Stimulated activated CD8-positive, alpha-beta memory T cell treated with anti-CD3 and anti-CD28 coated beads, Interleukin-7, amount 100 ng/mL, for 1 hour (primary cell): ENCODE data around the gene TCOF1.

Experiments
- DNase-seq, 2 donors: peaks; one replicate each; pipeline ENCODE4 v3.0.0-alpha.2; 2020; ENCODE audit warnings: low read depth in 2 of 2

TCOF1 gene

DNA sequence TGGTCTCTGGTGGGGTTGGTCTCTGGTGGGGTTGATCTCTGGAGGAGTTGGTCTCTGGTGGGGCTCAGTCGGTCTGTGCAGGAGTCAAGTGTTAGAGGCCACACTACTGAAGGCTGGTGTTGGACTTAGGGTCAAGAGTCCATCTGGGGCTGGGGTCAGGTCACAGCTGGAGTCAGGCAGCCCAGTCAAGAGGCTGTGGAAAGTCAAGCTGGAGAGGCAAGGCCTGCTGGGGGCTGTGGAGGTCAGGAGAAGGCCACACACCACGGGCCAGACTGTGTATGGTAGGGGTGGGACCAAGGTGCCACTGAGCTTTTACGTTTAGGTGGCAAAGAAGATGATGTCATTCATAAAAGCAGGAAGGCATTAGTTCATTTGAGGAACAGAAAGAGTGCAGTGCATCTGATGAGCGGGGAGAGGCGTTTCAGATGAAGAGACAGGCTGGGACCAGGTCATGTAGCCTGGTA, 71.9 kb downstream of the TCOF1 start:
- DNase-seq = no peak

DNA sequence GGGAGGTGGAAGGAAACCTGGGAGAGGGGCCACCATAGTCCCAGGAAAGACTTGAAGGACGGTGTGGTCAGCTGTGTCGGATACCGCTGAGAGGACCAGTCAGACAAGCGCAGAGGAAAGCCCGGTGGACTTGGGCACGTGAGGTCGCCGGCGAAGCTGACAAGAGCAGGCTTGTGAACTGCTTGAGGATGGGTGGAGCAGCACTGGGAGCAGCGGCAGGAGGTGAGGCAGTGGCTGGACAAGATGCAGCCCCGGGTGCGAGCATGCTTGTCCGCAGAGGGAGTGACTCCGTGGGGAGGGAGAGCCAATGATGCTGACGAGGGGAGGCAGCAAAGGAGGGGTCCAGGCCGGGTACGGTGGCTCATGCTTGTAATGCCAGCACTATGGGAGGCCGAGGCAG, 73.6 kb downstream of the TCOF1 start:
- no peak for DNase-seq

DNA sequence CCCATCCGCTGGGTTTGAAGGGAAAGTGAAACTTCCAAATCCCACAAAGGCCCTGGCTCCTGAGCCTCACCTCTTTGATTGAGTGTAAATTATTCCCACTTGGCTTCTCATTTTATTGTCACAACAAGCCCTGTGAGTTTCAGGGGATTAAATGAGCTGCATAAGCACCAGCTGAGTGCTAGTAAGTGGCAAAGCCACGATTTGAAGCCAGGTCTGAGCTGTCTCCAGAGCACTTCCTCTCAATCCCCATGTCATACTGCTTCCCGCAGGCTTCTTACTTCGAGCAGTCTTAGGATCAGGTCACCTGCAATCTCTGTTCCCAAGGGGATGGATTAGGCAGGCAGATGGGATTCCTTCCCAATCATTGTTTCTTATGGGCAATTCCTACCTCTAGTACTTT, 74.1 kb downstream of the TCOF1 start:
- no peak for DNase-seq

DNA sequence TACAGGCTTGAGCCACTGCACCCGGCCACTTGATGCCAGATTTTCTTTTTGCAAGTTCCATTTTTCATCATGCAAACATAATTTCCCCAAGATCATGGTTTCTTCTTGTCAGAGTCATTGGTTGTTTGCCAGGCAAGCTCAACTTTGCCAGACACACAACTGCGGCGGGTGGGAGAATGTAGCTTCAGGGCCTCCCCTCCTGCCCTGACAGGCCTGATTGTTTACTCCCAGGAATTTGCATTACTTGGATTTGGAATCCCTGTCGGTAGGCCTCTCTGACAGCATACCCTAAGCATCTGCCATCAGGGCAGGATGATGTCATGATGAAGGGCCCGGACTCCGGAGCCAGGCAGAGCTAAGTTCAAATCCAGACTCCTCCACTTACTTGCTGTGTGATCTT, 77.0 kb downstream of the TCOF1 start:
- no peak for DNase-seq

DNA sequence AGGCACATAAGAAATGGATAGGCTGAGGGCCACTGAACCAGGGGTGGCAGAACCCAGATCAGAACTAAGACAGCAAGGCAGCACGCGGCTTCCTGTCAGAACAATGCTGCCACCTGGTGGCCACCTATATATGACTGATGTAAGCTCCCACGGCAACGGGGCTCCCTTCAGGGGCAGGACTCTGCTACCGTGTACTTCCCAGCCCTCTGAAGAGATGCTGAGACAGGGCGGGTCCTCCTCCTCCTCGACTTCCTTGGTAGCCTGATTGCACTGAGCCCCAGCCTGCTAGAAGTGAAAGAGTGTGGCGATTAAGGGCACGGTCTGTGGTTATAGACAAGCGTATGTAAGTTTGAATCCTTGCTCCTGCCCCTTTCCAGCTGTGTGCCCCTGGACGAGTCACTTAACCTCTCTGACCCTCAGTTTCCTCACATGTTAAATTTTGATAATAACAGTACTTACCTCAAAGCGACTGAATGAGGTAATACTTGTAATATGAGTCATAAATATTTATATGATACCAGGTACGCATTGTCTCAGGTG, 78.7 kb downstream of the TCOF1 start:
- peak; percentile 78 to 86 for DNase-seq

DNA sequence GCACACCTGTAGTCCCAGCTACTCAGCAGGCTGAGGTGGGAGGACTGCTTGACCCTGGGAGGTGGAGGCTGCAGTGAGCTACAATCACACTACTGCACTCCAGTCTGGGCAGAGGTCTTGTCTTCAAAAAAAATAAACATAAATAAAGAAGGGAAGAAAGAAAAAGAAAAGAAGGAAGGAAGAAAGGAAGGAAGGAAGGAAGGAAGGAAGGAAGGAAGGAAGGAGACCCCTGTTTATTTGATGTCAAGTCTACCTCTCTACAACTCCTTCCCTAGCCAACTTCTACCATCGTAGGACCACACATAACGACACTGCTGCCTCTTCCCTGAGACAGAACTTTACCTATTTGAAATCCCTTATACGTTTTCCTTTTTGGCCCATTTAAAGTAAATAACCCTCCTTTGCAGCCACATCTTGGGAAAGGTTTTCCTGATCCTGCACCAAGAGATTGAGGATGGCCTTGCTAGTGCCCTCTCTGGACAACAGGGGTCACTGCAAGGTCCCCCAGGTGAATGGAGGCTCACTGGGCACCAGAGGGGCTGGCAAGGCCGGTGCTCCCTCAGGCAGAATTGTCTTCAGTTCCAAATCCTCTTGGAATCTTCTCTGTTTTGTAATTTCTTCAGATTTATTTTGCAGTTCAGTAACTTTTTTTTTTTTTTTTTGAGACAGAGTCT, 81.5 kb downstream of the TCOF1 start:
- DNase-seq = no peak

DNA sequence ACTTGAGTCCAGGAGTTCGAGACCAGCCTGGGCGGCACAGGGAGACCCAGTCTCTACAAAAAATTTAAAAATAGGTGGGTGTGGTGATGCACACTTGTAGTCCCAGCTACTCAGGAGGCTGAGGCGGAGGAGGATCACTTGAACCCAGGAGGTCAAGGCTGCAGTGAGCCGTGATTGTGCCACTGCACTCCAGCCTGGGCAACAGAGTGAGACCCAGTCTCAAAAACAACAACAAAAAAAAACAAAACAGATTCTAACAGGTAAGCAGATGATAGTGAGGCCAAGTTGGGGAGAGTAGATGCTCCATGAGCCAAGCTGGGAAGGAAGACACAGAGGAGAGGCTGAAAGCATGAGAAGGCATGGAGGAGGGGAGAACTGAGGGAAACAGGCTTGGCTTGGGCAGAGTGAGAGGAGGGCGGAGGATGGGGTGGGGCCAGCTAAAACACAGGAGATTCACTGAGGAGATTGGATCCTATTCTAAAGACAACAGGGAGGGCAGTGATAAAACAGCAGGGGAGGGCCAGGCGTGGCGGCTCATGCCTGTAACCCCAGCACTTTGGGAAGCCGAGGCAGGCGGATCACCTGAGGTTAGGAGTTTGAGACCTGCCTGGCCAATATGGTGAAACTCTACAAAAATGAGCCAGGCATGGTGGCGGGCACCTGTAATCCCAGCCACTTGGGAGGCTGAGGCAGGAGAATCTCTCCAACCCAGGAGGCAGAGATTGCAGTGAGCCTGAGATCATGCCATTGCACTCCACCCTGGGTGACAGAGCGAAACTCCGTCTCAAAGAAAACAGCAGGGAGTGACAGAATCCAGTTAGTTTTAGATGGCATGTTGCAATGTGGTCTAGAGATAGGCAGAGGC, 83.7 kb downstream of the TCOF1 start:
- no peak for DNase-seq

DNA sequence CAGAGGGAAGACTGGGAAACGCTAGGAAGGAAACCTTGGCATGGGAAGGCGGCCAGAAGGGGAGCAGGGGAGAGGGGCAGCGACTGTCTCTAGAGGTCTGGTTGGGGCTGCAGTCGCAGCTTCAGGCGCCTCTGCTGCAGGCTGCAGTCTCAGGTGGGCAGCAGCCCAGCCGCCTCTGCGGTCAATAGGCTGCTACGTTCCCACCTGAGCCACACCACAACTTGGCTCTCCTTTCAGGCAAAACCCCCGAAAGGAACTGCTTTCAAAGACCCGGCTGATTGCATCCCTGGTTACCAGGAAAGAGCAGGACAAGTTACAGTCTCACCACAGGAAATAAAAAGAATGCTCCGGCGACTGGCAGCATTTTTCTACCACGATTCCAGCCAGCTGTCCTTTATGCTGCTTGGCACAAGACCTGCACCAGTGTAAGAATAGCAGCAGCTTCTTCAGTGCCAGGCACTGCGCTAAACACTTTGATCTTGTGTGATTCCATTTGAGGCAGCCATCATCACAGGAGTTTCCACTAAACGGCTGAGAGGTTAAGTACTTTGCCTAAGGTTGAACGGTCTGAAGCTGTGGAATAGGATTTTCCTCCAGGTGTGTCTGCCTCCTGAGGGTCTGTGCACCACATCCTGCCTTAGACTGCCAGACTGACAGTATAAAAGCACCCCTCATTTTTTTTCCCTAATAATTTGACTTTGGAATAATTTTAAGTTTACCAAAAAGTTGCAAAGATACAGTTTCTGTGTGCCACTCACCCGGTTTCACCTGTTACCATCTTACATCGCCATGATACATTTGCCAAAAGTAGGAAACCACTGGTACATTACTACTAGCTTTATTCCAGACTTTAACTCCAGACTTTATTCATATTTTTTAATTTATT, 84.6 kb downstream of the TCOF1 start:
- no peak for DNase-seq

DNA sequence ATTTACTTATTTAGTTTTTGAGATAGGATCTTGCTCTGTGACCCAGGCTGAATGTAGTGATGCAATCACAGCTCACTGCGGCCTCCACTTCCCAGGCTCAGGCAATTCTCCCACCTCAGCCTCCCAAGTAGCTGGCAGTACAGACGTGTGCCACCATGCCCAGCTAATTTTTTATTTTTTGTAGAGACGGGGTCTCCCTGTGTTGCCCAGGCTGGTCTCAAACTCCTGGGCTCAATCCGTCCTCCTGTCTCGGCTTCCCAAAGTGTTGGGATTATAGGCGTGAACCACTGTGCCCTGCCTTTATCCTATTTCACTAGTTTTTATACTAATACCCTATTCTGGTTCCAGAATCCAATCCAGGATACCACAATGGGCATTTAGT, 85.2 kb downstream of the TCOF1 start:
- DNase-seq = no peak

DNA sequence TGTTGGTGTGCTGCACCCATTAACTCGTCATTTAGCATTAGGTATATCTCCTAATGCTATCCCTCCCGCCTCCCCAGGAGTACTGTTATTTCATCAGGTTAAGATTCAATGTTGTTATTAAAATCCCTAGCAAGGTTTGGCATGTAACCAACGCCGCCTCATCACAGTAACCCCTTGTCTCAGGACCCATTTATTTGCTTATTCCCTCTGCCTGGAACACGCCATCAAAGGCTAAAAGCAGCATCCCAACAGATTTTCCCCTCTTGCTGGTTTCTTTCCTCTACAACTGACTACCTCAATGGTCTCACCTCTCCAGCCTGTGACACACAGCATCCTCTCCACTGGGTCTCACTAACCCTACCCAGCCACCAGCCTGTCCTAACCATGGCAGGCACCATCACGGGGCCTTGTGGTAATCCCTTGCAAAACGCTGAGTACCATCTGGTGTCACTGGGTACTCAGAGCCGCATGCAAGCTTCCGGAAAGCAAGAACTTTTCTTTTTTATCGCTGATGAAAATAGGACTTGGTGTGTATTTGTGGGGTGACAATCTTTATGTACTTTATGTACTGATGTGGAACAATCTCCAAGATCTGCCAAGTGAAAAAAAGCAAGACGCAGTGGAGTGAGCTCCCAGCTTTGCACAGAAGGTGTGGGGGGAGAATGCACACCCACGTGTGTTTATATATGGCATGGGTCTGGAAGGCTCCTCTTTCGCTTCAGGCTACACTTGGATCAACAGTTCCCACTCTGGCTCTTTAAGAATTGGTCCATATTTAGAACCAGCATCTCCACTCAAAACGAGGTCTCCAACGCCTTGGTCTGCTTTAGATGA, 86.0 kb downstream of the TCOF1 start:
- DNase-seq = no peak

DNA sequence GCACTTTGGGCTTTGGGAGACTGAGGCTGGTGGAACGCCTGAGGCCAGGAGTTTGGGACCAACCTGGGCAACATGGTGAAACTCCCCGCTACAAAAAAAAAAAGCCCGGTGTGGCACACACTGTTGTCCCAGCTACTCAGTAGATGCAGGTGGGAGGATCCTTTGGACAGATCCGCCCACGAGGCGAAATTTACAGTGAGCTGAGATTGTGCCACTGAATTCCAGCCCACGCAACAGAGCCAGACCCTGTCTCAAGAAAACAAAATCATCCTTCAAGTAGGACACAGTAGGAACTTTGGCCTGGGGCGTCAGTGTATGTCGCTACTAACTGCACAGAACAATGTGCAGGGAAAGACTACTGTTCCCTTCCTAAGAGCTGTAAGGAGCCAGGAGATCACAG, 87.3 kb downstream of the TCOF1 start:
- DNase-seq = no peak

DNA sequence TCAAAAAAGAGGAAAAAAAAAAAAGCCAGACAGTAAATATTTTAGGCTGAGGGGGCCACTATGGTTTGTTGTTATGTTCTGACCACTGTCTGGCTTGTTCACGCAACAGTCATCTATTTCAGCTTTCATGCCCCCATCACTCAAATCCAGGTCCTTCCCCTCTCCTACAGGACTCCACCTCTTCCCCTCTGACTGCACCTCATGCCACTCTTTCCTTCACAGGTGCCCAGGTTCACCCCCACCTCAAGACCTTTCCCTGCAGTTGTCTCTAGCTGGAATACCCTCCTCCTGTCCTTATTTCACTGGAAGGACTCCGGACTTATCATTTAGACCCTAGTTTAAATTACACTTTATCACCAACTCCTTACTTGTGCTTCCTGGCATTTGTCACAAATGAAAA, 88.6 kb downstream of the TCOF1 start:
- no peak for DNase-seq

DNA sequence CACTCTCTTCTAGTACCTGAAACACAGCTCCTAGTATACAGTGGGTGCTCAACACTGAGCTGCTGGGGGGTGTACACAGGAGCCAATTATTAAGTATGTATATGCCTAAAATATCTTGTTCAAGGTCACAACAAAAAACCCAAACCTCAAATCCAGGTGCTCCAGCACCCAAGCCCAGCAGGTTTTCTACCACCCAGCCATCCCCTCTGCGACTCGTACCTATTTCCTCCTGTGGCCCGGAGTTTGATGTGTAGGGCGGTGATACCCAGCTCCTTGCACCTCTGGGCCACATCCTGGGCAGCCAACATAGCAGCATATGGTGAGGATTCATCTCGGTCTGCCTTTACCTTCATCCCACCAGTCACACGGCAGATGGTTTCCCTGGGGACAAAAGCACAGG, 89.1 kb downstream of the TCOF1 start:
- no peak for DNase-seq

DNA sequence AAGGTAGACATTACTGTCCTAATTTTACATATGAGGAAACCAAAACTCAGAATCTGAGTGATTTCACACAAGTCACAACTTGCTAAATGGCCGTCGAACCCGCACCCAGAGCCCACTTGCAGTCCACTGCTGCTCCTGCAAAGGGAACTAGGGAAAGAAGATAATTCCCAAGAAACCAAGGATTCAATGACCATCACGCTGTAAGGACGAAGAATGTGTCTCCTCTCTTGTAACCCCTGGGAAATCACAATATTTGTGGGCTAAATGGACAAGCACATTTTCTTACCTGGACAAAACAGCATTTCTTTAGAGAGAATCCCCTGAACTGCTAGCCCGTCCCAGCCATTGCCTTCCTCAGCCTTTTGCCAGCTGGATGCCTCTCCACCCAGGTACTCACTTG, 89.7 kb downstream of the TCOF1 start:
- DNase-seq = no peak

DNA sequence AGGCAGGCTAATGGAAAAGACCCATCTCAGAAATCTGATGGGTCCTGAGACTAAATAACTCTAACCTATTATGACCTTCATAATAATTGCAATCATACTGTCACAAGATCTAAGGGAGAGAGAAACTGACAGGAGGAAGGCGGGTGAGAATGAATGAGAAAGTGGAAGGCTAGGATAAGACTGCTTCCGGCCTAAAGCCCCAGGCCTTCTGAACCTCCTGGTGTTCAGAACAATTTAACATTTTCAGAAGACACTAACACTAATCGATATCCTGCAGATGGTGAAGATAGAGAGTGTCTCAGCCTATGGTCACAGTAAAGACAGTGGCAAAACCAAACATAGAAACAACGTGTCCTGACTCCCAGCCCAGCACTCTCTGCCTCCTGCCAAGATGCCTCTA, 90.8 kb downstream of the TCOF1 start:
- DNase-seq = no peak

DNA sequence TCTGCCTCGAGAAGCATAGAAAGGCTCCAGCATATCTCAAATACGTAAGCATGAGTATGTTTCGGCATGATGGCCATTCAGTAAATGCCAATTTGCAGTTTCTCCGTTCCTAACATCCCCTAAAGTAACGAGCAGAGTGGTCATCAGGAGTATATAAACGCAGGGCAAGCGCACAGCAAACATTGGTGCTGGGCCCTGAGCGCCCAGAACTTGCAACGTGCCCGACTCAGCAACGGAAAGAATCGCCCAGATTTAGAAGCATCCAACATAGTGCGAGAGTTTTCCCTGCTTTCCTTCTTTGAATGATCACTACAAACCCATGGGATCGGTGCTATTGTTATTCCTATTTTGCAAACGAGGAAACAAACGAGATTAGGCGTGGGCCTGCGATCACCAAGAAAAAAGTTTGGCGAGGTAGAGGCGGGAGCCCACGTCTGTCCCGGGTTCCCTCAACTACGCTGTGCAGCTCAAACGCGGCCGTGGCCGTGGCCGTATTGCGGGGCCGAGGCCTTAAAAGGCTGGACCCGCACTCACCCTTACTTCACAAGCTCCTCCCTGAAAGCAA, 91.5 kb downstream of the TCOF1 start:
- no peak for DNase-seq
